Chondrocyte (in vitro differentiated cells): ENCODE results near the gene GNG2. TPM values are rescaled to one million over a fixed set of nuclear protein-coding genes. Genes with fewer than 3 reads are reported as not detected.

Experiments used
- DNase-seq: peaks from one replicate; pipeline ENCODE4 v3.0.0; 2021; ENCODE audit warnings: mixed read lengths, low spot score
- H3K27ac Mint-ChIP-seq: one replicate; pipeline ENCODE4 v1.8.0; 2021; ENCODE audit warnings: mild to moderate bottlenecking, moderate library complexity, mixed read lengths; ENCODE audit not compliant: unreplicated experiment
- H3K27me3 Mint-ChIP-seq: 2 replicates; pipeline ENCODE4 v1.8.0; 2021; ENCODE audit warnings: low read depth, mixed read lengths
- H3K36me3 Mint-ChIP-seq: 2 replicates; pipeline ENCODE4 v1.8.0; 2021; ENCODE audit warnings: low read depth, mixed read lengths
- H3K4me1 Mint-ChIP-seq: 2 replicates; pipeline ENCODE4 v1.8.0; 2021; ENCODE audit warnings: low read depth, mild to moderate bottlenecking, mixed read lengths
- H3K4me3 Mint-ChIP-seq: one replicate; pipeline ENCODE4 v1.8.0; 2021; ENCODE audit warnings: mild to moderate bottlenecking, moderate library complexity, mixed read lengths; ENCODE audit not compliant: unreplicated experiment
- H3K9me3 Mint-ChIP-seq: 2 replicates; pipeline ENCODE4 v1.8.0; 2021; ENCODE audit warnings: low read depth, mixed read lengths
- CTCF ChIP-seq: fragments of 200-600 bp; sonication (generic); IDR thresholded peaks from 2 replicates; pipeline ENCODE4 v1.5.0; 2021; ENCODE audit warnings: antibody characterized with exemption, mild to moderate bottlenecking, moderate library complexity
- total RNA-seq: library from RNA; stranded (reverse); gene quantifications from 3 replicates; pipeline ENCODE4 v1.2.1, GENCODE V29; 2021

GNG2 gene
- total RNA-seq, 1 donor from 2014 or later, result 2.4 TPM

GRCh38 chr14:51967521-51967920 is 107.1 kb downstream of the GNG2 start:
- H3K9me3 Mint-ChIP-seq, result no peaks in the 10 kb centered on the region
- H3K4me1 Mint-ChIP-seq, result no peaks in the 10 kb centered on the region
- H3K27me3 Mint-ChIP-seq, result no peaks in the 10 kb centered on the region
- no peak overlapping the region for H3K27ac Mint-ChIP-seq
- no peak overlapping the region for H3K4me3 Mint-ChIP-seq
- no peak for DNase-seq
- no peaks in the 10 kb centered on the region for H3K36me3 Mint-ChIP-seq
- no peak for TF ChIP-seq CTCF

- no peak for TF ChIP-seq CTCF
- no peaks in the 10 kb centered on the region for H3K27me3 Mint-ChIP-seq
- no peaks in the 10 kb centered on the region for H3K4me1 Mint-ChIP-seq
- H3K27ac Mint-ChIP-seq, result no peak overlapping the region
- no peaks in the 10 kb centered on the region for H3K9me3 Mint-ChIP-seq
- no peak for DNase-seq
- no peaks in the 10 kb centered on the region for H3K36me3 Mint-ChIP-seq
- no peak overlapping the region for H3K4me3 Mint-ChIP-seq
Observed at GRCh38 chr14:51969852-51970540, 109.6 kb downstream of the GNG2 start.

- no peaks in the 10 kb centered on the region for H3K9me3 Mint-ChIP-seq
- H3K4me3 Mint-ChIP-seq, result no peak overlapping the region
- no peaks in the 10 kb centered on the region for H3K27me3 Mint-ChIP-seq
- no peak for TF ChIP-seq CTCF
- DNase-seq, result no peak
- H3K36me3 Mint-ChIP-seq, result no peaks in the 10 kb centered on the region
- no peaks in the 10 kb centered on the region for H3K4me1 Mint-ChIP-seq
- H3K27ac Mint-ChIP-seq, result no peak overlapping the region
Observed at GRCh38 chr14:51972566-51972965, 112.2 kb downstream of the GNG2 start.

GRCh38 chr14:51977075-51977474 is 116.7 kb downstream of the GNG2 start:
- no peak overlapping the region for H3K27ac Mint-ChIP-seq
- TF ChIP-seq CTCF, result no peak

GRCh38 chr14:51978681-51979085 is 118.3 kb downstream of the GNG2 start:
- Mint-ChIP-seq H3K4me1 (no peaks in the 10 kb centered on the region), H3K36me3 (no peaks in the 10 kb centered on the region), H3K4me3 (no peak overlapping the region), H3K27me3 (peaks cover 3% of the 10 kb centered on the region), H3K27ac (no peak overlapping the region), H3K9me3 (peaks cover under 1% of the 10 kb centered on the region)
- TF ChIP-seq CTCF, result no peak
- no peak for DNase-seq

More at GRCh38 chr14:51977075-51977474, 116.7 kb downstream of the GNG2 start:
- no peaks in the 10 kb centered on the region for H3K9me3 Mint-ChIP-seq
- no peak overlapping the region for H3K4me3 Mint-ChIP-seq
- H3K27me3 Mint-ChIP-seq, result peaks cover 3% of the 10 kb centered on the region
- H3K36me3 Mint-ChIP-seq, result no peaks in the 10 kb centered on the region
- DNase-seq, result no peak
- H3K4me1 Mint-ChIP-seq, result no peaks in the 10 kb centered on the region
